ENCODE results near the gene EFEMP1. TPM values are rescaled to one million over a fixed set of nuclear protein-coding genes. Genes with fewer than 3 reads are reported as not detected.

The EFEMP1 gene
- total and polyA plus RNA-seq, 8 donors: 101 to 346 (median 151) TPM

DNA sequence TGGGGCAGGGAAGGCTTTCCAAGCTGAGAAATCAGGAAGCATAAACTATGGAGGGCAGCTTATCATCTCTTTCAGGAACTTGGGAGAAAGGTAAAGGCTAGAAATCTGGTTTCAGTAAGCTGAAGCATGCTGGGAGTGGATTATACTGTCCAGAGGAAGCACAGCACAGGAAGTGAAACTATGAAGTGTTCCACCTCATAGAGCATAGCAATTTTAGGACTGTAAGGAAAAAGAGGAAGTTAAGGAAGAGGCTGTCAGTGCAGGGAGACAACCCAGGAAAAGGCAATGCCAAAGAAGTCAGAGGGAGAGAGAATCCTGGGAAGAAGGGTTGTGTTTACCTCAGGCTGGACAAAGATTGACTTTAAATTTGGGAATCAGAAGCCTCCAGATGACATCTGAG lies 51.9 kb downstream of the EFEMP1 start:
- TF ChIP-seq, protein P1, sequence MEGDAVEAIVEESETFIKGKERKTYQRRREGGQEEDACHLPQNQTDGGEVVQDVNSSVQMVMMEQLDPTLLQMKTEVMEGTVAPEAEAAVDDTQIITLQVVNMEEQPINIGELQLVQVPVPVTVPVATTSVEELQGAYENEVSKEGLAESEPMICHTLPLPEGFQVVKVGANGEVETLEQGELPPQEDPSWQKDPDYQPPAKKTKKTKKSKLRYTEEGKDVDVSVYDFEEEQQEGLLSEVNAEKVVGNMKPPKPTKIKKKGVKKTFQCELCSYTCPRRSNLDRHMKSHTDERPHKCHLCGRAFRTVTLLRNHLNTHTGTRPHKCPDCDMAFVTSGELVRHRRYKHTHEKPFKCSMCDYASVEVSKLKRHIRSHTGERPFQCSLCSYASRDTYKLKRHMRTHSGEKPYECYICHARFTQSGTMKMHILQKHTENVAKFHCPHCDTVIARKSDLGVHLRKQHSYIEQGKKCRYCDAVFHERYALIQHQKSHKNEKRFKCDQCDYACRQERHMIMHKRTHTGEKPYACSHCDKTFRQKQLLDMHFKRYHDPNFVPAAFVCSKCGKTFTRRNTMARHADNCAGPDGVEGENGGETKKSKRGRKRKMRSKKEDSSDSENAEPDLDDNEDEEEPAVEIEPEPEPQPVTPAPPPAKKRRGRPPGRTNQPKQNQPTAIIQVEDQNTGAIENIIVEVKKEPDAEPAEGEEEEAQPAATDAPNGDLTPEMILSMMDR (IDR thresholded peaks at IDR 0.05): no peak
- Histone ChIP-seq H3K36me3 (peaks cover 0 to 3% of the 10 kb centered on the region in 2 donors), H3K27me3 (no peaks in the 10 kb centered on the region), H3K4me1 (no peaks in the 10 kb centered on the region), H3K9me3 (no peaks in the 10 kb centered on the region), H3K4me3 (no peak overlapping the region), H3K27ac (no peak overlapping the region)
- ATAC-seq (peak; percentile 50), DNase-seq (no peak)
- intact Hi-C loops (cut with DNase I): no loop called here

DNA sequence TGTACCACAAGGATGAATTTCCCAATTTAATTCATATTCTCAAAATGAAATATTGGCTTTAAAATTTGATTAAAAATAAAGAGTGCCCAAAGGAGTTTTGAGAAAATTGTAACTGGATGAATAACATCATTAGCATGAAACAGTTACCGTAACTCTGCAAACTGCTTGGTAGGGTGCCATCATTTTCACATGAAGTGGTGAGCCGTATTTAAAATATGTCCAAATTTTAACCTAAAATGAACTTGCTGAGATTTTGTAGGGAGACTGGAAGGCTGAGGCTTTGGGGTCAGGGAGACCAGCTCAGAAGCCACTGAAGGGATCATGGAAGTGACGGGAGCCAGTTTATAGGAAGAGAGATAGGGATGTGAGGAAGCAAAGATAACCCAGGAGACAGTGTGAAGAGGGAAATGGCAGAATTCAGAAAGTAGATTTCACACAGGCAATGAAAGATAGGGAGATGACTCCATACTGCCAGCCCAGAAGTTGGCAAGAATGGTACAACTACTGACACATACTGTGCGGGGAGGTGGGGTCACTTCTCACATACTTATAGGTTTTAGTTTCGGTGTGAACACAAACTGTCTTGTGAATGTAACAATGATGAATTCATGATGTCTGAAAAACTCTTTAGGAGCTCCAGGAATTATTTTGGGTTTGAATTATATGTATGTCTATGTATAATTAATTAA lies 53.8 kb downstream of the EFEMP1 start:
- H3K27me3 ChIP-seq: no peaks in the 10 kb centered on the region
- no peaks in the 10 kb centered on the region for H3K9me3 ChIP-seq
- H3K27ac ChIP-seq: no peak overlapping the region
- no peak for DNase-seq
- H3K4me1 ChIP-seq: no peaks in the 10 kb centered on the region
- no peak overlapping the region for H3K4me3 ChIP-seq
- no peak for ATAC-seq
- intact Hi-C loops (cut with DNase I): no loop called here
- no peaks in the 10 kb centered on the region for H3K36me3 ChIP-seq
- TF ChIP-seq, protein P1 (IDR thresholded peaks at IDR 0.05): no peak

DNA sequence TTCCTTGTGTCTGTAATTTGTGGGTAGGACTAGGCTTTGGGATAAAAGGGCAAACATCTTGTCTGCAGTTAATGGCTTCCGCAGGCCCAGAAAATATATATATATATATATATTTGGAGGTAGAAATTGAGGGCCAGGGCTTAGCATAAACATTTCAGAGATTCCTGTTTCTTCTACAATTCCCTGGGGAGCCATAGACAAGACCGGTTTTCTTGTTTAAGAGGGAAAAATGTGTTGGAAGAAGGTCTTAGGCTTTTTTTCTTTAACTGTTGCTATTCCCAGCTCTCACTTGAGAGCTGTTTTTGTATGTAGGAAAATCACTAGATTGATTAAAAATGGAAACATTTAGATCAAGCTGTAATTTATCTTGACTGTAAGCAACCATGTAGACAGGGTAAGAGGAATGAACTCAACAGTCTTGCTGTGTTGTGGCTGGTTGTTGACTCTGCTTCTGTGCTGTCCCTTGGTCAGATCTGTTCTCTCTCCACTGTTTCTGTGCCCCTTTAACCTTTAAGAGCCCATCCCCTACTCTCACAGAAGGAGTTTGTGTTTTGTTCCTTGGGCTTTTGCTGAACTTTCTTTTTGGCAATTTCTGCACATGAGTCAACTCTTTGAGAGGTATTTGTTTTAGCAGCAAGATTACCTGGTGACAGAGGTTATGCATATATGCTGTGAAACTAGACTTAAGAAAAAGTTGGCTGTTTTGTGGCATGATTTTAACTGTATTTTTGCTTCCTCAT lies 58.3 kb downstream of the EFEMP1 start:
- Histone ChIP-seq H3K27me3 (no peaks in the 10 kb centered on the region), H3K9me3 (no peaks in the 10 kb centered on the region), H3K4me1 (peaks cover 0 to 15% of the 10 kb centered on the region in 2 donors), H3K4me3 (no peak overlapping the region), H3K27ac (peak overlapping the region; percentile 15 to 24), H3K36me3 (no peaks in the 10 kb centered on the region)
- TF ChIP-seq, protein P1 (IDR thresholded peaks at IDR 0.05): no peak
- intact Hi-C loops (cut with DNase I): no loop called here
- ATAC-seq: peak; percentile 11
- no peak for DNase-seq

DNA sequence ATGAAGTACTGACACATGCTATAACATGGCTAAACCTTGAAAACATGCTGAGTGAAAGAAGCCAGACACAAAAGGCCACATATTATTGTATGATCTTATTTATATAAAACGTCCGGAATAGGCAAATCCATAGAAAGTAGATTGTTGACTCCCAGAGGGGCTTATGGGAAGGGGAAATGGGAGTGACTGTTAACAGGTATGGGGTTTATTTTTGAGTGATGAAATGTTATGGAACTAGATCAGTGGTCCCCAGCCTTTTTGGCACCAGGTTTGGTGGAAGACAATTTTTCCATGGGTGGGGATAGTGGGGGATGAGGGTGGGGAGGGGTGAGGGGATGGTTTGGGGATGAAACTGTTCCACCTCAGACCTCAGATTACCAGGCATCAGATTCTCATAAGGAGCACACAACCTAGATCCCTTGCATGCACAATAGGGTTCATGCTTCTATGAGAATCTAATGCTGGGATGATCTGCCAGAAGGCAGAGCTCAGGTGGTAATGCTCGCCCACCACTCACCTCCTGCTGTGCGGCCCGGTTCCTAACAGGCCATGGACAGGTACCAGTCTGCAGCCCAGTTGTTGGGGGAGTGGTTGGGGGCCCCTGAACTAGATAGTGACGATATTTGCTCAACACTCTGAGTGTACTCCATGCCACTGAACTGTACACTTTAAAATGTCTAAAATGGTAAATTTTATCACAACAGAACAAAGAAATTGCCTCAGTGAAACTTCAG lies 59.1 kb downstream of the EFEMP1 start:
- H3K27ac ChIP-seq: peak overlapping the region in 1 of 2 donors; percentile 24
- intact Hi-C loops (cut with DNase I): no loop called here
- ATAC-seq: no peak
- TF ChIP-seq, protein P1 (IDR thresholded peaks at IDR 0.05): no peak
- H3K4me3 ChIP-seq: no peak overlapping the region
- no peak for DNase-seq
- peaks cover 0 to 15% of the 10 kb centered on the region in 2 donors for H3K4me1 ChIP-seq
- H3K27me3 ChIP-seq: no peaks in the 10 kb centered on the region
- H3K36me3 ChIP-seq: no peaks in the 10 kb centered on the region
- no peaks in the 10 kb centered on the region for H3K9me3 ChIP-seq

All from left lung (tissue), 10 donors.